Fibroblast of lung (primary cell): ENCODE data around the gene H1-8.

Source experiments
- CTCF ChIP-seq, 2 donors: IDR thresholded peaks in 1 of 2; conservative IDR thresholded peaks in 1 of 2; 1 replicate in 1 of 2; 2 replicates in 1 of 2; pipeline ENCODE4 v1.5.1; 2011 to 2012; ENCODE audit warnings: low read length in 2 of 2, control low read depth in 1 of 2, inconsistent platforms in 1 of 2, low read depth in 1 of 2, mild to moderate bottlenecking in 1 of 2
- EZH2 ChIP-seq: IDR thresholded peaks from 2 replicates; pipeline ENCODE4 v1.5.1; 2012; ENCODE audit warnings: low read length, control low read depth, mild to moderate bottlenecking; ENCODE audit errors: missing control alignments

DNA sequence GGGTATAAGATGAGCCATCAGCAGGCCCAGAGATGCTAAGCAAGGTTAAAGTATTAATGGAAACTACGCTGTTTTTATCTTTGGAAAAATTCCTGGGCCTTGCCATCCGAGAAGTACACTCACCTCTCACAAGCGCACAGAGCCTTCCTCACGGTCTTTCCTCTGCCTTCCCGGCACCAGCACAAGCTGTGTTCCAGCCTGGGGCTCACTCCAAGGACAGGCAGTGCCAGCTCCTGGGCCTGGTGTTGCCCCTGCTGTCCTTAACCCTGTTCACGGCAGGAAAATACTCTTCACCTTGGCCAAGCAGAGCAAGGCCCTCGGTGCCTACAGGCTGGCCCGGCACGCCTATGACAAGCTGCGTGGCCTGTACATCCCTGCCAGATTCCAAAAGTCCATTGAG, 28.9 kb upstream of the H1-8 start:
- TF ChIP-seq EZH2, result no peak
- no peak for TF ChIP-seq CTCF (conservative IDR thresholded peaks at IDR 0.05 in 1 of 2, IDR thresholded peaks at IDR 0.05 in 1 of 2; ENCODE audit: low read depth in 1 of 2, low read length in 2 of 2)
